GM21619 (cell line): ENCODE data around the gene CALHM6.
A peak's percentile ranks its signal among the peaks of the same experiment; 100 is the strongest.

ENCODE experiments used
- ATAC-seq: cut with Tn5 transposase; IDR thresholded peaks from one replicate; pipeline ENCODE4 v1.9.1; 2021; ENCODE audit not compliant: unreplicated experiment

Gene CALHM6

GRCh38 chr6:116445102-116445501 lies 16.1 kb upstream of the CALHM6 start:
- no peak for ATAC-seq

DNA sequence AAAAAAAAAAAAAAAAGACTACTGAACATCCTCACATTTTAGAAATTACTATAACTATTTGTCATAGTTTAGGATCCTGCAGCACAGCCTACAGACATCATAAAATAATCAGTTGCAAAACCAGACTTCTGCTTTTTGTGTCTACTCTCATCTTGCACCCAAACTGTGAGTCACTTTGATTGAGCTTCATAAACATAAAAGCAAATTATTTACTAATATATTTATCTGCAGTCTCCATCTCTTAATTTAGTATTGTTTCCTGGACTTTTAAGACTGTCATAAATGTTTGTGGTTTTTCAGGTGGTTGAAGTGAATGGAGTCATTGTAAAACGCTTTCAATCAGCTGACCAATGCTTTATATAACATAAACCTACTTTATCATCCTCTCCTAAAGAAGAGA lies 14.8 kb upstream of the CALHM6 start:
- ATAC-seq = no peak

- no peak for ATAC-seq
These were observed 14.1 kb upstream of the CALHM6 start for GRCh38 chr6:116447052-116447451.

- ATAC-seq = peak; percentile 30
These were observed 13.6 kb upstream of the CALHM6 start for GRCh38 chr6:116447496-116448011.

GRCh38 chr6:116449565-116449964 lies 11.6 kb upstream of the CALHM6 start:
- no peak for ATAC-seq

DNA sequence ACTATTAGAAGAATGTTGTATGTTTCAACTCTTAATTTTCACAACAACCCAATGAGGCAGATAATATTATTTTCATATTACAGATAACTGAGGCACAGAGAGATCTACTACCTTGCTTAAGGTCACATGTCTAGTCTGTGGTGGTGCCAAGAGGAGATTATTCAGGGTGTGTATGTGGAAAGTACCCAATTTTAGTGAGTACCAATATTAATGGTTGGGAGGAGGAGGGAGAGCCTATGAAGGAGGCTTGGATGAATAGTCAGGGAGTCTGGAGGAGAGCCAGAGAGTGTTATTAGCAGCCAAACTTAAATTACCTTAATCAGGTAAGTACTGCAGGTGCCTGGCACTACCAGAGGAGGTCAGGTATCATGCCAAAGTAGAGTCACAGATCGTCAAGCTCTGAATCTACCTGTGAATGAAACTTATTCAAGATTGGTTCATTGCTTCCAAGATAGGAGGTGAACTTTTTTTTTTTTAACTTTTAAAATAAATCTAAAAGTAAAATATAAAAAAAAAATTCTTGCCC lies 10.9 kb upstream of the CALHM6 start:
- no peak for ATAC-seq

DNA sequence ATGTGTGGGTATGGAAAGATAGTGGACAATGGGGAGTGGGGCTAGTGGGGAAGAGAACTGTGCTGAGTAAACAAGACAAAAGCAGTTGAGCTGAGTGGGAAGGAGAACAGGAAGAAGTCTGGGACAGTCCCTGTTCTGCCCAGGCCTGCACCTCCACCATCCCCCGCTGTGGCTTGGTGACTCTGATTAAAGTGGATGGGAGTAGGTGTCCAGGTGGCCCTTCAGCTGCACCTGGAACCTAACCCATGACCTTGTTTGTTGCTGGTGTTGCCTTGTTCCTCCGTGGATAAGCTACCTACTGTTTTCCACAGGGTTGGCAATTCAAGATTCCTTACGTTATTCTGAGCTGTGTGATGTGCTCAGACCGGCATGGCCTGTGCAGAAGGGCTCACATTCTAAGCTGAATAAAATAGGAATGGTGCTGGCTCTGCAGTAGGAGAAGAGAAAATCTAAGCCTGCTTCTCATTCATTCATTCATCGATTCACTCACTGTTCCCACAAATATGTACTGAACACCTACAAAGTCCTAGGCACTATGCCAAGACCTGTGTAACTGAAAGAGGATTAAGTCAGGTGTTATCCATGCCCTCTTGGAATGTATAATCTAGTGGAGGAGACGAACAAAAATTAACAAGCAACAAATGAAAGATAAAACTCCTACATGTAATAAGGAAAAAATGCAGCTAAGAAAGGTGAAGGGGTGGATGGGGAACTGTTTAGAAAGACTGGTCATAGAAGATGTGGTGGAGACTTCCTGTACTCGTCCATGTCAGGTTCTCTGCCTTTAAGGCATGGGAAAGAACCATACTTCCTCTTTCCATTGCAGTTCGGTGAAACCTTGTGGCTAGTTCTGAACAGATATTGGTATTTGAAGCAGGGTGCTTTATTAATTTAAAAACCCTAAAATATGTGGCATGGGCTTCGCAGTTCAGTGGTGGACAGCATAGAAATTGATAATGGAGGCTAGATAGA lies 10.1 kb upstream of the CALHM6 start:
- peak; percentile 76 for ATAC-seq

DNA sequence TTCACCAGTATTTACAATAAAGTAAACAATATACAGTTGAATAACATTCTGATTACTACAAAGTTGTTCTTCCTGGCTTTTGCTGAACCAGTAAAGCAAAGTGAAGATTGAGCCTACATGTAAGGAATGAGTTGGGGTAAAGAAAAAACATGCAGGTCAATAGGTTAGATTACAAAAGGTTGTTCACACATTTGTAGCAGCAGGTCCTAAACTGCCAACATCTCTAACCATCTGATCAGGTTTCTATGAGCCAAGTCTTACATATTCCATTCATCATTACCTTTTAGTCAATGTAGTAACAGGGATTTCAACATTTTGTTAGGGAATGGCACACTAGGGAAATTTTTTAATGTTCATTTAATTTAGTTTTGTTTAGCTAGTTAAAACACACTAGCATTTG lies 9.3 kb upstream of the CALHM6 start:
- ATAC-seq = no peak

GRCh38 chr6:116452531-116452930 lies 8.6 kb upstream of the CALHM6 start:
- no peak for ATAC-seq

DNA sequence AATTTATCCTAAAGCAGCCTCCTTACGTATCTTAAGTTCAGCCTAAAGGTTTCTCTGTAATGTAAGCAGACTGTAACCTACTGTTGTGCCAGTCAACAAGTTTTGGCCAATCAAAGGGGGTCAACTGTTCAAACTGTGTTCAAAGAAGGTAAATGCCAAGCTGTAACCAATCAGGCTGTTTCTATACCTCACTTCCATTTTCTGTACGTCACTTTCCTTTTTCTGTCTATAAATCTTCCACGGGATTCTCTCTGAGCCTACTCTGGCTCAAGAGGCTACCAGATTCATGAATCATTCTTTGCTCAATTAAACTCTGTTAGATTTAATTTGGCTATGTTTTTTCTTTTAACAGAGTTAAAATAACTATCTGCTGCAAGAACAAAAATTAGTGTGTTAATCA lies 5.1 kb upstream of the CALHM6 start:
- ATAC-seq = no peak

GRCh38 chr6:116456927-116457326 lies 4.2 kb upstream of the CALHM6 start:
- no peak for ATAC-seq

- ATAC-seq = no peak
These were observed 2.9 kb upstream of the CALHM6 start for GRCh38 chr6:116458264-116458663.

DNA sequence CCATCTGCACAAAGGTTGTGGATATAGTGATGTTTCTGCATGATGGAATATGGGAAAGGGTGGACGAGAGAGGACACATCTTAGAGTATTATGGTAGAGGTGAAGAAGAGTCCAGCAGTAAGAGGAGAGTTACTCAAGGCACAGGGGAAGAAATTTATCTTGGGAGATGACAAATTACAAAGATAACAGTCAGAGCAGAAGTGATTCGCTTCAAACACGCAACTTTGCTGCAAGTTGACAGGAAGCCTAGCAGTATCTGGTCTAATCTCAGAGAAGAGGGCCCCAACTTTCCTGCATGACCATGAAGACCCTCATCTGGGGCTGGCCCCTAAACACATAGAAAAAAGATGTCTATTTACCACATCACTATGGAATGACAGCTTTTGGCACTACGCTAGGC lies 1.2 kb upstream of the CALHM6 start:
- no peak for ATAC-seq

- peak; percentile 83 for ATAC-seq
These were observed 1.0 kb downstream of the CALHM6 start for GRCh38 chr6:116461932-116462885.

- no peak for ATAC-seq
These were observed 2.1 kb downstream of the CALHM6 start for GRCh38 chr6:116463301-116463700.

- no peak for ATAC-seq
These were observed 4.1 kb downstream of the CALHM6 start for GRCh38 chr6:116465246-116465645.

- ATAC-seq = no peak
These were observed 5.9 kb downstream of the CALHM6 start for GRCh38 chr6:116467096-116467495.

- ATAC-seq = no peak
These were observed 6.3 kb downstream of the CALHM6 start for GRCh38 chr6:116467514-116467913.

DNA sequence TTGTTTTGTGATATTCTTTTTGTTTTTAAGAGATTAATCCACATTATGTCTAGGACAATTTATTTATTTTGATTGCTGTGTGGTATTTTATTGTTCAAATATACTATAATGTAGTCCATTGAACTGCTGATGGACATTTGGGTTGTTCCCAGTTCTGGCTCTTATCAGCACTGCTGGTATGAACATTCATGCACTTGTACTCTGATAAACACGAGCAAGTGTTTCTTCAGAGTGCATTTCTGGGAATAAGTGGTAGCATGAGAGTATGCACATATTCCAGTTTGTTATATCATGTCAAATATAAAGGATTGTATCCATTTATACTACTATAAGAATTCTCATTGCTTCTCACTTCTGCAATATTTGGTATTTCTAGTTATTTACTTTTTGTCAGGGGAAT lies 7.1 kb downstream of the CALHM6 start:
- no peak for ATAC-seq

- no peak for ATAC-seq
These were observed 10.4 kb downstream of the CALHM6 start for GRCh38 chr6:116471531-116471930.

DNA sequence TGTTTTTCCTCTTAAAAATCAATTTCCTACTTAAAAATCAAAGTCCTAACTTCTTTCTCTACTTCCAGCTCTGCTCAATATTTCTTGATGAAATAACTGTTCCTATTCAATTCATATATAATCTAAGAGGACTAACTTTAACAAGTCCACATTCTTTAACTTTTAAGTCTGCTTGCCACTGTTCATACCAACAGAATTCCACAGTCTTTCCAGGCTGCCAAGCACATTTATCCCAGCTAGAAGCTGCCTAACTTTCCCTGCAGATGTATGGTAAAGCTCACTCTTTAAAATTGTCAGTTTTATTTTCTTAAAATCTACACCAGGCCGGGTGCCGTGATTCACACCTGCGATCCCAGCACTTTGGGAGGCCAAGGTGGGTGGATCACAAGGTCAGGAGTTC lies 11.5 kb downstream of the CALHM6 start:
- no peak for ATAC-seq
